Lower leg skin (tissue), 4 donors: ENCODE results near the gene BLOC1S5. TPM values are rescaled to one million over a fixed set of nuclear protein-coding genes. Genes with fewer than 3 reads are reported as not detected.

ENCODE experiments used
- DNase-seq, 2 donors: peaks; one replicate each; pipeline ENCODE4 v3.0.0-alpha.2; 2019; ENCODE audit warnings: low spot score in 2 of 2
- H3K4me3 ChIP-seq: fragments of 200-600 bp; sonication (generic); 2 replicates; pipeline ENCODE4 v1.5.1; 2017; ENCODE audit warnings: mild to moderate bottlenecking, low read depth; ENCODE audit not compliant: poor library complexity, severe bottlenecking
- POLR2A ChIP-seq, 2 donors: fragments of 450-650 bp; IDR thresholded peaks; one replicate each; pipeline ENCODE4 v1.6.1; 2016 to 2017; ENCODE audit warnings: antibody characterized with exemption in 2 of 2, mild to moderate bottlenecking in 1 of 2, moderate library complexity in 1 of 2
- WGBS, 2 donors: methylation state at CpG; one replicate each; pipeline ENCODE4 v1.1.5; 2018; 5-methylcytosine and 5-hydroxymethylcytosine counted together
- intact Hi-C: fragments of 100-400 bp; cut with DNase I; formaldehyde crosslinking; loops from one replicate; pipeline ENCODE4 v1.15.0; 2023; ENCODE audit warnings: low total_unique reads
- total RNA-seq, 4 donors: library from RNA; depleted of rRNA; stranded (reverse); fragments of >200 nt; gene quantifications; one replicate each; pipeline ENCODE4 v1.1.0, GENCODE V29; 2016
- TF ChIP-seq, protein P1 (sequence below), 3 donors: fragments of 450-650 bp; IDR thresholded peaks; one replicate each; pipeline ENCODE4 v1.5.1; 2016; ENCODE audit warnings: antibody characterized with exemption in 3 of 3, mild to moderate bottlenecking in 3 of 3, moderate library complexity in 2 of 3

BLOC1S5 gene
- total RNA-seq, 4 donors from 2014 or later = 7.5 to 11.6 (median 10.4) TPM

- DNase-seq = no peak
- TF ChIP-seq, protein P1, sequence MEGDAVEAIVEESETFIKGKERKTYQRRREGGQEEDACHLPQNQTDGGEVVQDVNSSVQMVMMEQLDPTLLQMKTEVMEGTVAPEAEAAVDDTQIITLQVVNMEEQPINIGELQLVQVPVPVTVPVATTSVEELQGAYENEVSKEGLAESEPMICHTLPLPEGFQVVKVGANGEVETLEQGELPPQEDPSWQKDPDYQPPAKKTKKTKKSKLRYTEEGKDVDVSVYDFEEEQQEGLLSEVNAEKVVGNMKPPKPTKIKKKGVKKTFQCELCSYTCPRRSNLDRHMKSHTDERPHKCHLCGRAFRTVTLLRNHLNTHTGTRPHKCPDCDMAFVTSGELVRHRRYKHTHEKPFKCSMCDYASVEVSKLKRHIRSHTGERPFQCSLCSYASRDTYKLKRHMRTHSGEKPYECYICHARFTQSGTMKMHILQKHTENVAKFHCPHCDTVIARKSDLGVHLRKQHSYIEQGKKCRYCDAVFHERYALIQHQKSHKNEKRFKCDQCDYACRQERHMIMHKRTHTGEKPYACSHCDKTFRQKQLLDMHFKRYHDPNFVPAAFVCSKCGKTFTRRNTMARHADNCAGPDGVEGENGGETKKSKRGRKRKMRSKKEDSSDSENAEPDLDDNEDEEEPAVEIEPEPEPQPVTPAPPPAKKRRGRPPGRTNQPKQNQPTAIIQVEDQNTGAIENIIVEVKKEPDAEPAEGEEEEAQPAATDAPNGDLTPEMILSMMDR (IDR thresholded peaks at IDR 0.05) = no peak
- H3K4me3 ChIP-seq = no peak overlapping the region
- intact Hi-C loops = no loop called here
- 97 to 99% methylated on average over 2 of the region's 2 CpGs for WGBS, 2 donors
Measured at GRCh38 chr6:7971499-7971898, 92.7 kb downstream of the BLOC1S5 start.

DNA sequence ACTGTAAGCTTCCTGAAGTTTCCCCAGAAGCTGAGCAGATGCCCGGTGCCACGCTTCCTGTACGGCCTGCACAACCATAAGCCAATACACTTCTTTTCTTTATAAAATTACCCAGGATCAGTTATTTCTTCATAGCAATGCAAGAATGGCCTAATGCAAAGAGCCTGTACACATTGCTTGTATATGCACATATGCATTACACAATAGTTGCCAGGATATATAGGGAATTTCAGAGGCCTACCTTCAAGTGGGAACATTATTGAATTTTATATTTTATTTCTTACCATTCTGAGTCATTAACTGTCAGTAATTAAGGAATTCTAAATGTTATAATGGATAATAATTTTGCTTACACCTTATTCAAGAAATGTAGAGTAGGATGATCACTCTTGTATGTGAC, 93.6 kb downstream of the BLOC1S5 start:
- no peak for DNase-seq
- 82 to 98% methylated on average over 3 of the region's 3 CpGs for WGBS, 2 donors
- no peak for TF ChIP-seq POLR2A (IDR thresholded peaks at IDR 0.05)
- TF ChIP-seq, protein P1 (IDR thresholded peaks at IDR 0.05) = no peak
- H3K4me3 ChIP-seq = no peak overlapping the region
- intact Hi-C loops = no loop called here

Other genes with a start within 250 kb of the BLOC1S5 start
- 10 to 100 TPM; 29.3 to 68.5 (median 44.1) TPM for gene TXNDC5, start 153.6 kb downstream of the BLOC1S5 start, total RNA-seq
- gene EEF1E1, start 38.2 kb upstream of the BLOC1S5 start, total RNA-seq = 10 to 100 TPM; 11.1 to 39.4 (median 17.9) TPM